AG04450 (cell line): ENCODE measurements around the gene MYO1G. TPM values are rescaled to one million over a fixed set of nuclear protein-coding genes. Genes with fewer than 3 reads are reported as not detected.
A peak's percentile ranks its signal among the peaks of the same experiment; 100 is the strongest.

Experiments
- CTCF ChIA-PET: fragments of 300-600, 350-600 bp; formaldehyde crosslinking; extraction: SDS; loops from one replicate; lab custom pipeline; 2022; ENCODE audit warnings: antibody characterized with exemption, inconsistent platforms; lab: Charles Lee
- POLR2A ChIA-PET: fragments of 350-600 bp; formaldehyde crosslinking; extraction: SDS; loops from one replicate; lab custom pipeline; 2021; ENCODE audit warnings: antibody characterized with exemption, inconsistent platforms; lab: Yijun Ruan, JAX
- DNase-seq: peaks from one replicate; pipeline ENCODE4 v3.0.0-alpha.2; 2011; ENCODE audit warnings: low read depth, low spot score
- H3K27ac ChIP-seq: one replicate; pipeline ENCODE4 v1.5.1; 2012; ENCODE audit warnings: low read depth, low read length, control low read depth
- H3K27me3 ChIP-seq: one replicate; pipeline ENCODE4 v1.6.0; 2012; ENCODE audit warnings: low read length; ENCODE audit not compliant: control insufficient read depth, insufficient read depth
- H3K4me3 ChIP-seq: 2 replicates; pipeline ENCODE4 v1.5.1; 2011; ENCODE audit warnings: mild to moderate bottlenecking, low read depth, low read length, control low read depth
- H3K9me3 ChIP-seq: 2 replicates; pipeline ENCODE4 v1.5.1; 2012; ENCODE audit warnings: low read length; ENCODE audit not compliant: control insufficient read depth, insufficient read depth
- CTCF ChIP-seq: IDR thresholded peaks from 2 replicates; pipeline ENCODE4 v1.5.1; 2011; ENCODE audit warnings: low read depth, low read length, control low read depth, inconsistent platforms
- polyA plus RNA-seq: library from polyadenylated mRNA; depleted of rRNA; stranded (reverse); fragments of >200 nt; gene quantifications from 2 replicates; pipeline ENCODE4 v1.2.3, GENCODE V29; 2011

MYO1G gene
- polyA plus RNA-seq, 1 experiment, result not detected

DNA sequence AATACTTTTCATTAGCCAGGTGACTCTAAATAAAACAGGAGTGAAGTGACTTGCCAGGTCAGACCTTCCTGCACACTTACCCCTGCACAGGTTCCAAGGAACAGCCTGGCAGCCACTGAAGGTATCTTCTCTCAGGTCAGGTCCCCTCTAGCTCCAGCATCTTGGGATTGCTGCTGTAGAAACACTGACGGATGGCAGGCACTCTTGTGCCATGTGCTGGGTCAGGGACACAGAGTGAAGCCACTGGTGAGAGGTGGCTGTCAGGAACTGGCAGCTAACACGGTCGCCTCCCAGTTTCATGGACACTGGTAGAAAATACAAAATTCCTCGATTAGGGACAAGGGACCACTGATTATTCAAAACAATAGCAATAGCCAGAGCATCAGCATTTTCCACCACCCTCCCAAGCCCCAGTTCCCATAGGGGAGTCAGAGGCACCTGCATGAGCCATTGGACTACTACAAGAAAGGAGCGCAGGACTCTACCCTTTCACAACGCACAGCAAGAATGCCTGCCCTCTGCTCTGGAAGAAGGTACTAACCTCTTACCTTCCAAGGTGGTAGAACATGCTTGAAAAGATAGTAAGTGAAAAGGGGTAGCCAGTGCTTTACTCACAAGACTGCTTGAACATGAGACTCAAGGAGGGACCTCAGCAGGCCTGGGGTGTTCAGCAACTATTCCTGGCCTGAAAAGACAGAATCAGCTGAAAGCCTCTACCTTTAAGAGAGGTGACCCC lies 5.1 kb upstream of the MYO1G start:
- no peaks in the 10 kb centered on the region for H3K27me3 ChIP-seq
- no peak overlapping the region; the same call in 1 of the 2 replicates for H3K4me3 ChIP-seq
- ChIA-PET POLR2A (no interaction called here), CTCF (interaction anchor here (0.6 kb wide), 1 partner anchor 36 kb away, joined by 3 read pairs; no protein-coding TSS in a partner anchor)
- TF ChIP-seq CTCF, result no peak
- no peak overlapping the region for H3K27ac ChIP-seq
- no peaks in the 10 kb centered on the region for H3K9me3 ChIP-seq
- no peak for DNase-seq

DNA sequence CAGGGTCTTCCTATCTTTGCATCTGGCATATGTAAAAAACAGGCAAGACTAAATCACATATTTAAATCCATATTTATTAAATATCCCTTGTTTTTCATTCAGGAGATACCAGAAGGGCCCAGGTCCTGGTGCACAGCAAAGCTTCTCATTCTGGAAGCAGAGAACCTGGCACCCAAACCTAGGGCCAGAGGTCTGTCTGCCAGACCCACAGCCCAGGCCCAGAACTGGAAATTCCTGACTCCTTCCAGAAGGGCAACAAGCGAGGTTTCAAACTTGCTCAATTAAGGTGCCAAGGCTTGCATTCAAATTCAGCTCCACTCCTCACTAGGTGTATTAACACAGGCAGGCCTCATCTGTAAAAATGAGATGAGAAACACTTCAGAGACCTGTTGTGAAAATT lies 4.2 kb upstream of the MYO1G start:
- POLR2A ChIA-PET, result no interaction called here
- Histone ChIP-seq H3K27ac (no peak overlapping the region), H3K9me3 (no peaks in the 10 kb centered on the region; the same call in 1 of the 2 replicates)

DNA sequence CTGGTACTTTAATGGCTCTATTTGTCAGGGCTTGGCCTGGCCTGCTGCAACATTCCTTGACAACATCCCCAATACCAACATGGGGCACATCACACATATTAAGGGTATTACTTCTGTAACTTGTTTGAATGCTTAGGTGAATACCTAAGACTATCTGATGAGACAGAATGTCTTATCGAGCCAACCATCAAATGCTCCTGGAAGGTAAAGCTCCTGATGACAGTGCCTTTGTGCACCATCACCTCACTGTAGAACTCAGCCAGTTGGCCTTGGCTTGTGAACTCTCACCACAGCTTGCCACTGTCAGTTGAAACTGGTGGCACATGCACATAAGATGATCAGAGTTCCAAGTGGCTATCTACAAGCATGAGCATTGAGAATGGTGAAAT lies 3.7 kb upstream of the MYO1G start:
- no peak for TF ChIP-seq CTCF
- H3K27me3 ChIP-seq, result no peaks in the 10 kb centered on the region
- ChIA-PET POLR2A (no interaction called here), CTCF (interaction anchor here (1.1 kb wide), 1 partner anchor 8 kb away, joined by 3 read pairs; no protein-coding TSS in a partner anchor)
- no peak overlapping the region for H3K4me3 ChIP-seq
- H3K27ac ChIP-seq, result no peak overlapping the region
- H3K9me3 ChIP-seq, result no peaks in the 10 kb centered on the region; the same call in 1 of the 2 replicates
- DNase-seq, result no peak

More for the DNA sequence above, 4.2 kb upstream of the MYO1G start:
- H3K4me3 ChIP-seq, result no peak overlapping the region
- CTCF ChIA-PET, result interaction anchor here (0.6 to 1.1 kb wide), 2 partner anchors 9 to 35 kb away, joined by 3 read pairs; no protein-coding TSS in a partner anchor
- DNase-seq, result no peak
- TF ChIP-seq CTCF, result no peak
- no peaks in the 10 kb centered on the region for H3K27me3 ChIP-seq

DNA sequence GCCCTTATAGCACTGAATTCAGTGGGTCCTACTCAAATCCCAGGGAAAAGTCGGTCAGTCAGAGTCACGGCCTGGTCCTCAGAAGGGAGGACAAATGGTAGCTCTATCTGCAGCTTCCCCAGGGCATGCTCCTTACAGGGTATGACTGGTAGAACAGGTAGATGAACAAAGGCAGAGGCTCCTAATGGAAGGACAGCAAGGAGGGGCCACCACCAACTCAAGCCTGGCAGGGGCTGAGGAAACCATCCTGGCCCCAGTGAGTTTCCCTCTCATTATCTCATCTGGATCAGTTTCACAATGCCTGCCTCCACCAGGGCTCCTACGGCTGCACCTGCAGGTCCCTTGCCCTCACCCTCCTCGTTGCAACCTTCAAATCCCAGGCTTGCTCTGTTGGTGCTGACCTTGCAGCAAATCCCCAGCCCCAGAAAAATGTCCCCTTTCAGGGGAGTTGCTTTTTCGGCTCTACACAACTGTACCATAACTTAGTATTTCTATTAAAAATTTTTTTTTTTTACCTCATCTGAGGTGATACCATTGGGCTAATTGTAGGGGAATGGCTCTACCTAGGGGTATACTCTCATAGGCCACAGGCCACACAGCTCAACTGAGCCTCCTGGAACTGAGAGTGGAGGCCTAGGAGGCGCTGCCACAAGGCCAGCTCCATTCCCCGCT lies 2.4 kb upstream of the MYO1G start:
- ChIA-PET POLR2A (no interaction called here), CTCF (no interaction called here)
- Histone ChIP-seq H3K4me3 (no peak overlapping the region), H3K27ac (peak overlapping the region; percentile 84), H3K27me3 (no peaks in the 10 kb centered on the region), H3K9me3 (no peaks in the 10 kb centered on the region; the same call in 1 of the 2 replicates)
- no peak for TF ChIP-seq CTCF
- DNase-seq, result no peak
